Spleen (tissue), 11 donors: ENCODE data around the gene ZNF385C. TPM values are rescaled to one million over a fixed set of nuclear protein-coding genes. Genes with fewer than 3 reads are reported as not detected.

Experiments used
- DNase-seq: peaks from one replicate; pipeline ENCODE4 v3.0.0-alpha.2; 2020
- H3K27ac ChIP-seq, 8 donors: fragments of 200-600 bp; sonication (generic) in 7 of 8; 1 replicate in 4 of 8; 2 replicates in 4 of 8; pipeline versions ENCODE4 v1.5.0 to v1.8.0; 2016 to 2021; ENCODE audit warnings: inconsistent platforms in 4 of 8, mild to moderate bottlenecking in 4 of 8, moderate library complexity in 1 of 8
- H3K27me3 ChIP-seq, 7 donors: fragments of 200-600 bp; sonication (generic) in 6 of 7; replicated peaks in 1 of 7; 1 replicate in 4 of 7; 2 replicates in 3 of 7; pipeline versions ENCODE4 v1.5.0 to v1.8.0; 2016 to 2021; ENCODE audit warnings: inconsistent platforms in 3 of 7, mild to moderate bottlenecking in 1 of 7
- H3K36me3 ChIP-seq, 6 donors: fragments of 200-600 bp; sonication (generic) in 5 of 6; 1 replicate in 4 of 6; 2 replicates in 2 of 6; pipeline versions ENCODE4 v1.5.0 to v1.8.0; 2016 to 2021; ENCODE audit warnings: inconsistent platforms in 2 of 6
- H3K4me1 ChIP-seq, 6 donors: fragments of 200-600 bp; sonication (generic) in 5 of 6; 1 replicate in 3 of 6; 2 replicates in 3 of 6; pipeline versions ENCODE4 v1.5.0 to v1.8.0; 2016 to 2021; ENCODE audit warnings: inconsistent platforms in 3 of 6
- H3K4me3 ChIP-seq, 8 donors: fragments of 200-600 bp; sonication (generic) in 7 of 8; 1 replicate in 4 of 8; 2 replicates in 4 of 8; pipeline versions ENCODE4 v1.5.0 to v1.8.0; 2016 to 2021; ENCODE audit warnings: inconsistent platforms in 4 of 8, mild to moderate bottlenecking in 4 of 8, moderate library complexity in 2 of 8
- H3K9me3 ChIP-seq, 8 donors: fragments of 200-600 bp; sonication (generic) in 7 of 8; 1 replicate in 4 of 8; 2 replicates in 4 of 8; pipeline versions ENCODE4 v1.5.0 to v1.8.0; 2016 to 2021; ENCODE audit warnings: inconsistent platforms in 4 of 8
- CTCF ChIP-seq, 11 experiments: fragments of 200-600 bp in 7 of 11; fragments of 450-650 bp in 4 of 11; sonication (generic) in 4 of 11; IDR thresholded peaks in 8 of 11; conservative IDR thresholded peaks in 3 of 11; 1 replicate in 7 of 11; 2 replicates in 4 of 11; pipeline versions ENCODE4 v1.4.0 to v1.8.0; 2016 to 2021; ENCODE audit warnings: antibody characterized with exemption in 11 of 11, inconsistent platforms in 4 of 11, mild to moderate bottlenecking in 1 of 11
- POLR2A ChIP-seq, 3 donors: fragments of 450-650 bp; IDR thresholded peaks; one replicate each; pipeline ENCODE4 v1.5.1; 2017; ENCODE audit warnings: antibody characterized with exemption in 3 of 3, mild to moderate bottlenecking in 1 of 3
- POLR2AphosphoS5 ChIP-seq, 3 donors: sonication (generic); formaldehyde crosslinking; IDR thresholded peaks; one replicate each; pipeline ENCODE4 v1.5.1; 2017; ENCODE audit warnings: antibody characterized with exemption in 3 of 3
- WGBS, 5 donors: extraction: QIAGEN DNeasy Blood & Tissue Kit in 3 of 5; methylation state at CpG; one replicate each; pipeline versions ENCODE4 v1.1.5 to v1.1.7; 2013 to 2018; 5-methylcytosine and 5-hydroxymethylcytosine counted together
- intact Hi-C: fragments of 100-400 bp; cut with DNase I; formaldehyde crosslinking; loops from one replicate; pipeline ENCODE4 v1.15.0; 2023; ENCODE audit warnings: low total_unique reads
- polyA plus RNA-seq, 3 donors: library from polyadenylated mRNA; stranded (reverse); fragments of 200-250 nt; gene quantifications; one replicate each; pipeline ENCODE4 v1.2.1, GENCODE V29; 2013
- total RNA-seq, 7 donors: library from RNA; depleted of rRNA in 3 of 7; stranded (reverse); fragments of >200 nt in 3 of 7; fragmentation: NEBNext Ultra II Directional in 4 of 7; extraction: Animal tissue kit (Norgen Biotek cat#: 25700) in 4 of 7; gene quantifications; one replicate each; pipeline versions ENCODE4 v1.1.0 to v1.2.1, GENCODE V29; 2016 to 2021
- donor health status: healthy with polysubstance abuse.
- donor health status: DM: no; HTN: no; CAD: no; lungs with moderate emphysema.
- donor health status: DM: no; HTN: no; CAD: no.
- donor health status: Bipolar disorder and iron deficiency.
- donor health status: healthy.
- donor health status: DM: no; HTN: no; CAD: no.
- donor health status: DM: yes; HTN: yes; CAD: no.

ZNF385C gene
- total and polyA plus RNA-seq, 10 donors, result 0.17 to 0.60 (median 0.41) TPM; not detected in 2

- H3K4me3 ChIP-seq, result no peak overlapping the region
- 77 to 94% (median 93%) methylated on average over 2 of the region's 2 CpGs for WGBS, 5 donors
- TF ChIP-seq CTCF (IDR thresholded peaks at IDR 0.05 in 8 of 11, conservative IDR thresholded peaks at IDR 0.05 in 3 of 11) (no peak), POLR2AphosphoS5 (IDR thresholded peaks at IDR 0.05) (no peak), POLR2A (IDR thresholded peaks at IDR 0.05) (no peak)
- intact Hi-C loops, result no loop called here
- no peaks in the 10 kb centered on the region for H3K27me3 ChIP-seq
- no peak overlapping the region for H3K27ac ChIP-seq
- peaks cover 2 to 68% (median 52%) of the 10 kb centered on the region in 6 donors for H3K36me3 ChIP-seq
- DNase-seq, result no peak
- H3K4me1 ChIP-seq, result peaks cover 0 to 79% (median 47%) of the 10 kb centered on the region in 6 donors
- H3K9me3 ChIP-seq, result no peaks in the 10 kb centered on the region
These were observed 96.5 kb downstream of the ZNF385C start for GRCh38 chr17:42001729-42002128.

- peaks cover 2 to 79% (median 63%) of the 10 kb centered on the region in 6 donors for H3K36me3 ChIP-seq
- no peak for DNase-seq
- no peaks in the 10 kb centered on the region for H3K9me3 ChIP-seq
- peak overlapping the region in 1 of 8 donors; percentile 54 for H3K27ac ChIP-seq
- H3K27me3 ChIP-seq, result no peaks in the 10 kb centered on the region
- peaks cover under 1 to 79% (median 46%) of the 10 kb centered on the region in 6 donors for H3K4me1 ChIP-seq
- TF ChIP-seq POLR2AphosphoS5 (IDR thresholded peaks at IDR 0.05) (no peak), POLR2A (IDR thresholded peaks at IDR 0.05) (no peak)
- H3K4me3 ChIP-seq, result no peak overlapping the region
- intact Hi-C loops, result no loop called here
- 75 to 85% (median 79%) methylated on average over 3 of the region's 3 CpGs for WGBS, 5 donors
These were observed 97.7 kb downstream of the ZNF385C start for GRCh38 chr17:42000413-42001133.

GRCh38 chr17:41998497-41998896, 99.8 kb downstream of the ZNF385C start:
- 38 to 46% (median 41%) methylated on average over 2 of the region's 2 CpGs for WGBS, 5 donors
- Histone ChIP-seq H3K4me3 (no peak overlapping the region), H3K27ac (no peak overlapping the region), H3K9me3 (no peaks in the 10 kb centered on the region), H3K4me1 (peaks cover 2 to 63% (median 35%) of the 10 kb centered on the region in 6 donors), H3K36me3 (peaks cover 2 to 100% (median 84%) of the 10 kb centered on the region in 6 donors), H3K27me3 (no peaks in the 10 kb centered on the region)
- TF ChIP-seq CTCF (IDR thresholded peaks at IDR 0.05 in 8 of 11, conservative IDR thresholded peaks at IDR 0.05 in 3 of 11) (no peak), POLR2AphosphoS5 (IDR thresholded peaks at IDR 0.05) (no peak), POLR2A (IDR thresholded peaks at IDR 0.05) (no peak)
- intact Hi-C loops, result no loop called here
- DNase-seq, result no peak

- Histone ChIP-seq H3K27me3 (no peaks in the 10 kb centered on the region), H3K4me3 (no peak overlapping the region), H3K36me3 (peaks cover 2 to 100% (median 91%) of the 10 kb centered on the region in 6 donors), H3K4me1 (peaks cover 0 to 46% (median 20%) of the 10 kb centered on the region in 6 donors), H3K27ac (peak overlapping the region in 6 of 8 donors; percentile 46 to 75 (median 58)), H3K9me3 (no peaks in the 10 kb centered on the region)
- no peak for DNase-seq
- no peak for TF ChIP-seq POLR2A (IDR thresholded peaks at IDR 0.05)
- TF ChIP-seq POLR2AphosphoS5 (IDR thresholded peaks at IDR 0.05), result no peak
- no peak for TF ChIP-seq CTCF (IDR thresholded peaks at IDR 0.05 in 8 of 11, conservative IDR thresholded peaks at IDR 0.05 in 3 of 11)
- intact Hi-C loops, result no loop called here
- 78 to 98% (median 85%) methylated on average over 2 of the region's 2 CpGs for WGBS, 5 donors
These were observed 101.5 kb downstream of the ZNF385C start for GRCh38 chr17:41996855-41997164.
